GM23338 (cell line): ENCODE results near the gene CLEC18B. TPM values are rescaled to one million over a fixed set of nuclear protein-coding genes. Genes with fewer than 3 reads are reported as not detected.

ENCODE experiments used
- ATAC-seq: fragments of 200-7000 bp; cut with Tn5 transposase; 3 replicates; pipeline ENCODE4 v1.9.1; 2020
- DNase-seq: peaks from one replicate; pipeline ENCODE4 v3.0.0-alpha.2; 2015; ENCODE audit warnings: low spot score
- H2AFZ ChIP-seq: fragments of 200-600 bp; sonication (generic); 2 replicates; pipeline ENCODE4 v1.8.0; 2016; ENCODE audit warnings: antibody characterized with exemption, mild to moderate bottlenecking, moderate library complexity
- H3F3A ChIP-seq: fragments of 200-600 bp; sonication (generic); replicated peaks from 2 replicates; pipeline ENCODE4 v1.8.0; 2017; ENCODE audit warnings: antibody characterized with exemption, mixed run types, low read depth
- H3K27ac ChIP-seq: fragments of 200-600 bp; sonication (generic); 2 replicates; pipeline ENCODE4 v1.6.1; 2016; ENCODE audit warnings: low read depth
- H3K27me3 ChIP-seq: fragments of 200-600 bp; sonication (generic); 2 replicates; pipeline ENCODE4 v1.8.0; 2016; ENCODE audit warnings: mild to moderate bottlenecking, mixed run types, moderate library complexity; ENCODE audit not compliant: insufficient read depth
- H3K36me3 ChIP-seq: fragments of 200-600 bp; sonication (generic); 2 replicates; pipeline ENCODE4 v1.8.0; 2016; ENCODE audit warnings: mild to moderate bottlenecking; ENCODE audit not compliant: insufficient read depth
- H3K4me1 ChIP-seq: fragments of 200-600 bp; sonication (generic); 2 replicates; pipeline ENCODE4 v1.8.0; 2016; ENCODE audit warnings: mild to moderate bottlenecking, moderate library complexity; ENCODE audit not compliant: insufficient read depth
- H3K4me2 ChIP-seq: fragments of 200-600 bp; sonication (generic); 2 replicates; pipeline ENCODE4 v1.7.1; 2017; ENCODE audit warnings: mixed run types
- H3K4me3 ChIP-seq: fragments of 200-600 bp; sonication (generic); 2 replicates; pipeline ENCODE4 v1.6.1; 2016; ENCODE audit warnings: mixed run types
- H3K79me2 ChIP-seq: fragments of 200-600 bp; sonication (generic); replicated peaks from 2 replicates; pipeline ENCODE4 v1.8.0; 2017; ENCODE audit warnings: mild to moderate bottlenecking; ENCODE audit not compliant: insufficient read depth
- H3K9me2 ChIP-seq: fragments of 200-600 bp; sonication (generic); 2 replicates; pipeline ENCODE4 v1.8.0; 2017; ENCODE audit not compliant: insufficient read depth
- H4K20me1 ChIP-seq: fragments of 200-600 bp; sonication (generic); replicated peaks from 2 replicates; pipeline ENCODE4 v1.8.0; 2017; ENCODE audit warnings: mild to moderate bottlenecking; ENCODE audit not compliant: insufficient read depth
- H3K27ac Mint-ChIP-seq: 2 replicates; pipeline ENCODE4 v1.8.0; 2020; ENCODE audit warnings: inconsistent platforms, mild to moderate bottlenecking, moderate library complexity, mixed read lengths
- H3K27me3 Mint-ChIP-seq: 3 replicates; pipeline ENCODE4 v1.8.0; 2022; ENCODE audit warnings: low read depth, mild to moderate bottlenecking, moderate library complexity, mixed read lengths, inconsistent platforms; ENCODE audit not compliant: insufficient read depth, poor library complexity
- H3K36me3 Mint-ChIP-seq: 3 replicates; pipeline ENCODE4 v1.8.0; 2021; ENCODE audit warnings: low read depth, mild to moderate bottlenecking, inconsistent platforms, moderate library complexity, mixed read lengths
- H3K4me1 Mint-ChIP-seq: 3 replicates; pipeline ENCODE4 v1.8.0; 2020; ENCODE audit warnings: mild to moderate bottlenecking, inconsistent platforms, mixed read lengths
- H3K4me3 Mint-ChIP-seq: 3 replicates; pipeline ENCODE4 v1.8.0; 2021; ENCODE audit warnings: moderate library complexity, mild to moderate bottlenecking, inconsistent platforms, mixed read lengths
- H3K9me3 Mint-ChIP-seq: 3 replicates; pipeline ENCODE4 v1.8.0; 2020; ENCODE audit warnings: moderate library complexity, mild to moderate bottlenecking, inconsistent platforms, mixed read lengths
- CREB1 ChIP-seq: fragments of 250-450 bp; sonication (Bioruptor Pico); IDR thresholded peaks from 2 replicates; pipeline ENCODE4 v1.5.0; 2020; ENCODE audit warnings: low read depth, mild to moderate bottlenecking, moderate library complexity
- CTCF ChIP-seq, 2 experiments: fragments of 200-600 bp in 1 of 2; sonication (generic) in 1 of 2; conservative IDR thresholded peaks; 2 replicates each; pipeline versions ENCODE4 v1.5.1 to v1.6.1; 2016 to 2017; ENCODE audit warnings: antibody characterized with exemption in 2 of 2, low read depth in 2 of 2, mild to moderate bottlenecking in 2 of 2, moderate library complexity in 1 of 2
- ETS1 ChIP-seq: IDR thresholded peaks from 2 replicates; pipeline ENCODE4 v1.6.1; 2016; ENCODE audit warnings: antibody characterized with exemption
- EZH2 ChIP-seq: fragments of 200-600 bp; sonication (generic); IDR thresholded peaks from one replicate; pipeline ENCODE4 v1.8.0; 2017; ENCODE audit warnings: antibody characterized with exemption, mild to moderate bottlenecking, low read depth; ENCODE audit not compliant: unreplicated experiment
- POLR2AphosphoS5 ChIP-seq: IDR thresholded peaks from 2 replicates; pipeline ENCODE4 v1.6.1; 2016; ENCODE audit warnings: antibody characterized with exemption, low read depth
- REST ChIP-seq: IDR thresholded peaks from one replicate; pipeline ENCODE4 v1.6.1; 2018; ENCODE audit warnings: antibody characterized with exemption; ENCODE audit not compliant: unreplicated experiment
- STAT1 ChIP-seq: IDR thresholded peaks from one replicate; pipeline ENCODE4 v1.6.1; 2016; ENCODE audit warnings: antibody characterized with exemption; ENCODE audit not compliant: unreplicated experiment
- ZNF114 ChIP-seq: fragments of 250-450 bp; sonication (Bioruptor Pico); IDR thresholded peaks from 2 replicates; pipeline ENCODE4 v1.5.0; 2020; ENCODE audit warnings: mild to moderate bottlenecking, moderate library complexity
- ZNF331 ChIP-seq: fragments of 250-450 bp; sonication (Bioruptor Pico); IDR thresholded peaks from 2 replicates; pipeline ENCODE4 v1.5.0; 2020; ENCODE audit warnings: low read depth, mild to moderate bottlenecking, moderate library complexity
- polyA plus RNA-seq: library from polyadenylated mRNA; unstranded; fragments of >200 nt; fragmentation: Nextera tagmentation; extraction: Ambion mirVana; gene quantifications from 2 replicates; pipeline ENCODE4 v1.2.1, GENCODE V29; 2016
- total RNA-seq: library from RNA; depleted of rRNA; stranded (reverse); fragments of >200 nt; shearing (Covaris generic); gene quantifications from 2 replicates; pipeline ENCODE4 v1.2.3, GENCODE V29; 2014

CLEC18B gene
- total and polyA plus RNA-seq, 2 experiments from 2014 or later = 0.23 TPM; not detected in 1

- no peak overlapping the region for H3K4me3 Mint-ChIP-seq
- ATAC-seq (no peak), DNase-seq (no peak)
- no peak overlapping the region for H3K27ac Mint-ChIP-seq
- no peaks in the 10 kb centered on the region for H3K4me1 ChIP-seq
- H3K9me3 Mint-ChIP-seq = no peaks in the 10 kb centered on the region
- H3K36me3 Mint-ChIP-seq = peaks cover 75% of the 10 kb centered on the region
- no peak overlapping the region for H2AFZ ChIP-seq
- no peaks in the 10 kb centered on the region for H3K4me1 Mint-ChIP-seq
- H3K36me3 ChIP-seq = peaks cover 28% of the 10 kb centered on the region
- no peak for TF ChIP-seq ETS1
- no peak for TF ChIP-seq ZNF114 (CRISPR knock-in tag)
- TF ChIP-seq ZNF331 (CRISPR knock-in tag) = no peak
- no peak for TF ChIP-seq REST
- TF ChIP-seq EZH2 = no peak
- TF ChIP-seq CTCF (conservative IDR thresholded peaks at IDR 0.05; ENCODE audit: low read depth in 2 of 2) = no peak
- TF ChIP-seq CREB1 (CRISPR knock-in tag) = no peak
- no peaks in the 10 kb centered on the region for H3K9me2 ChIP-seq
- H3K79me2 ChIP-seq = no peaks in the 10 kb centered on the region
- H4K20me1 ChIP-seq = no peaks in the 10 kb centered on the region; the same call in 1 of the 2 replicates
- H3K4me2 ChIP-seq = no peak overlapping the region
- no peaks in the 10 kb centered on the region for H3K27me3 ChIP-seq
- no peak overlapping the region for H3K27ac ChIP-seq
- H3K4me3 ChIP-seq = no peak overlapping the region
- H3K27me3 Mint-ChIP-seq = peaks cover 5% of the 10 kb centered on the region
- H3F3A ChIP-seq = no peaks in the 10 kb centered on the region
Measured at GRCh38 chr16:74455619-74456289, 34.5 kb upstream of the CLEC18B start.

GRCh38 chr16:74455213-74455612 is 33.9 kb upstream of the CLEC18B start:
- H3K27me3 ChIP-seq = no peaks in the 10 kb centered on the region
- H4K20me1 ChIP-seq = no peaks in the 10 kb centered on the region; the same call in 1 of the 2 replicates
- no peaks in the 10 kb centered on the region for H3K79me2 ChIP-seq
- TF ChIP-seq POLR2AphosphoS5 = no peak
- TF ChIP-seq STAT1 = no peak
- no peak for TF ChIP-seq ZNF114 (CRISPR knock-in tag)
- H3K9me2 ChIP-seq = no peaks in the 10 kb centered on the region
- H2AFZ ChIP-seq = no peak overlapping the region
- peaks cover 70% of the 10 kb centered on the region for H3K36me3 Mint-ChIP-seq
- ATAC-seq (no peak), DNase-seq (no peak)
- H3K27ac Mint-ChIP-seq = no peak overlapping the region
- H3K4me2 ChIP-seq = no peak overlapping the region
- no peaks in the 10 kb centered on the region for H3K4me1 Mint-ChIP-seq
- H3K27ac ChIP-seq = no peak overlapping the region
- H3F3A ChIP-seq = no peaks in the 10 kb centered on the region
- H3K4me3 ChIP-seq = no peak overlapping the region
- peaks cover 32% of the 10 kb centered on the region for H3K36me3 ChIP-seq
- no peaks in the 10 kb centered on the region for H3K4me1 ChIP-seq
- peaks cover 5% of the 10 kb centered on the region for H3K27me3 Mint-ChIP-seq
- H3K4me3 Mint-ChIP-seq = no peak overlapping the region
- no peaks in the 10 kb centered on the region for H3K9me3 Mint-ChIP-seq
